ENCODE data around the gene PLEKHB1. TPM values are rescaled to one million over a fixed set of nuclear protein-coding genes. Genes with fewer than 3 reads are reported as not detected.

The PLEKHB1 gene
- total RNA-seq, 2 experiments from 2014 or later = 11.4 to 12.8 TPM

- CTCF ChIA-PET = interaction anchor here (0.6 to 5.5 kb wide), 2 partner anchors 10 to 170 kb away, joined by 3 to 48 read pairs; no protein-coding TSS in a partner anchor
- Mint-ChIP-seq H3K36me3 (ENCODE audit: low read depth) (no peaks in the 10 kb centered on the region), H3K27me3 (ENCODE audit: low read depth) (no peaks in the 10 kb centered on the region), H3K9me3 (no peaks in the 10 kb centered on the region), H3K4me1 (ENCODE audit: low read depth) (peaks cover 18% of the 10 kb centered on the region), H3K27ac (no peak overlapping the region), H3K4me3 (no peak overlapping the region)
- no peak for DNase-seq
- intact Hi-C loops (cut with micrococcal nuclease) = no loop called here
These were observed 4.0 kb downstream of the PLEKHB1 start for GRCh38 chr11:73650400-73650799.

GRCh38 chr11:73651252-73651651, 4.9 kb downstream of the PLEKHB1 start:
- CTCF ChIA-PET = interaction anchor here (0.7 to 1.5 kb wide), 2 partner anchors 10 to 46 kb away, joined by 3 to 8 read pairs; no protein-coding TSS in a partner anchor
- H3K27me3 Mint-ChIP-seq (ENCODE audit: low read depth) = no peaks in the 10 kb centered on the region
- H3K36me3 Mint-ChIP-seq (ENCODE audit: low read depth) = no peaks in the 10 kb centered on the region
- H3K9me3 Mint-ChIP-seq = no peaks in the 10 kb centered on the region
- intact Hi-C loops (cut with micrococcal nuclease) = no loop called here
- no peak overlapping the region for H3K4me3 Mint-ChIP-seq
- no peak overlapping the region for H3K27ac Mint-ChIP-seq
- DNase-seq = no peak
- H3K4me1 Mint-ChIP-seq (ENCODE audit: low read depth) = peaks cover 18% of the 10 kb centered on the region

- DNase-seq = no peak
- Mint-ChIP-seq H3K9me3 (no peaks in the 10 kb centered on the region), H3K36me3 (ENCODE audit: low read depth) (no peaks in the 10 kb centered on the region), H3K27me3 (ENCODE audit: low read depth) (no peaks in the 10 kb centered on the region), H3K27ac (no peak overlapping the region), H3K4me3 (no peak overlapping the region), H3K4me1 (ENCODE audit: low read depth) (peaks cover 17% of the 10 kb centered on the region)
- intact Hi-C loops (cut with micrococcal nuclease) = no loop called here
- CTCF ChIA-PET = interaction anchor here (1.5 to 1.8 kb wide), 2 partner anchors 10 to 26 kb away, joined by 7 to 8 read pairs; no protein-coding TSS in a partner anchor
These were observed 5.3 kb downstream of the PLEKHB1 start for GRCh38 chr11:73651661-73652045.

- H3K27ac Mint-ChIP-seq = no peak overlapping the region
- no peaks in the 10 kb centered on the region for H3K9me3 Mint-ChIP-seq
- no peak for DNase-seq
- no peaks in the 10 kb centered on the region for H3K36me3 Mint-ChIP-seq (ENCODE audit: low read depth)
- CTCF ChIA-PET = interaction anchor here (1.5 to 1.8 kb wide), 2 partner anchors 9 to 26 kb away, joined by 7 to 8 read pairs; no protein-coding TSS in a partner anchor
- no peak overlapping the region for H3K4me3 Mint-ChIP-seq
- peaks cover 12% of the 10 kb centered on the region for H3K4me1 Mint-ChIP-seq (ENCODE audit: low read depth)
- H3K27me3 Mint-ChIP-seq (ENCODE audit: low read depth) = no peaks in the 10 kb centered on the region
- intact Hi-C loops (cut with micrococcal nuclease) = no loop called here
These were observed 5.8 kb downstream of the PLEKHB1 start for GRCh38 chr11:73652046-73652730.

GRCh38 chr11:73652856-73653559, 6.6 kb downstream of the PLEKHB1 start:
- no peak overlapping the region for H3K27ac Mint-ChIP-seq

GRCh38 chr11:73653996-73654395, 7.6 kb downstream of the PLEKHB1 start:
- DNase-seq = no peak
- intact Hi-C loops (cut with micrococcal nuclease) = no loop called here
- no peak overlapping the region for H3K27ac Mint-ChIP-seq
- no peak overlapping the region for H3K4me3 Mint-ChIP-seq
- H3K36me3 Mint-ChIP-seq (ENCODE audit: low read depth) = no peaks in the 10 kb centered on the region
- H3K4me1 Mint-ChIP-seq (ENCODE audit: low read depth) = no peaks in the 10 kb centered on the region
- H3K27me3 Mint-ChIP-seq (ENCODE audit: low read depth) = no peaks in the 10 kb centered on the region
- CTCF ChIA-PET = interaction anchor here (1.4 kb wide), 1 partner anchor 28 kb away, joined by 4 read pairs; no protein-coding TSS in a partner anchor
- no peaks in the 10 kb centered on the region for H3K9me3 Mint-ChIP-seq

More at GRCh38 chr11:73652856-73653559, 6.6 kb downstream of the PLEKHB1 start:
- CTCF ChIA-PET = interaction anchor here (1.8 kb wide), 1 partner anchor 27 kb away, joined by 7 read pairs; no protein-coding TSS in a partner anchor
- no peaks in the 10 kb centered on the region for H3K9me3 Mint-ChIP-seq
- intact Hi-C loops (cut with micrococcal nuclease) = no loop called here
- H3K36me3 Mint-ChIP-seq (ENCODE audit: low read depth) = no peaks in the 10 kb centered on the region
- H3K27me3 Mint-ChIP-seq (ENCODE audit: low read depth) = no peaks in the 10 kb centered on the region
- no peak overlapping the region for H3K4me3 Mint-ChIP-seq
- peaks cover 5% of the 10 kb centered on the region for H3K4me1 Mint-ChIP-seq (ENCODE audit: low read depth)
- DNase-seq = no peak

GRCh38 chr11:73654482-73655021, 8.2 kb downstream of the PLEKHB1 start:
- H3K27me3 Mint-ChIP-seq (ENCODE audit: low read depth) = no peaks in the 10 kb centered on the region
- DNase-seq = no peak
- H3K27ac Mint-ChIP-seq = no peak overlapping the region
- no peaks in the 10 kb centered on the region for H3K9me3 Mint-ChIP-seq
- H3K4me1 Mint-ChIP-seq (ENCODE audit: low read depth) = no peaks in the 10 kb centered on the region
- CTCF ChIA-PET = interaction anchor here (1.4 kb wide), 1 partner anchor 29 kb away, joined by 4 read pairs; no protein-coding TSS in a partner anchor
- no peak overlapping the region for H3K4me3 Mint-ChIP-seq
- intact Hi-C loops (cut with micrococcal nuclease) = no loop called here
- H3K36me3 Mint-ChIP-seq (ENCODE audit: low read depth) = no peaks in the 10 kb centered on the region

GRCh38 chr11:73655686-73656085, 9.3 kb downstream of the PLEKHB1 start:
- DNase-seq = no peak
- H3K27me3 Mint-ChIP-seq (ENCODE audit: low read depth) = no peaks in the 10 kb centered on the region
- H3K36me3 Mint-ChIP-seq (ENCODE audit: low read depth) = no peaks in the 10 kb centered on the region
- intact Hi-C loops (cut with micrococcal nuclease) = no loop called here
- no peak overlapping the region for H3K4me3 Mint-ChIP-seq
- CTCF ChIA-PET = no interaction called here
- no peaks in the 10 kb centered on the region for H3K9me3 Mint-ChIP-seq
- no peak overlapping the region for H3K27ac Mint-ChIP-seq
- no peaks in the 10 kb centered on the region for H3K4me1 Mint-ChIP-seq (ENCODE audit: low read depth)

- Mint-ChIP-seq H3K4me1 (ENCODE audit: low read depth) (no peaks in the 10 kb centered on the region), H3K9me3 (no peaks in the 10 kb centered on the region), H3K27ac (no peak overlapping the region), H3K27me3 (ENCODE audit: low read depth) (no peaks in the 10 kb centered on the region), H3K4me3 (no peak overlapping the region), H3K36me3 (ENCODE audit: low read depth) (no peaks in the 10 kb centered on the region)
- CTCF ChIA-PET = interaction anchor here (0.6 to 7.5 kb wide), 2 partner anchors 8 to 30 kb away, joined by 3 to 220 read pairs; no protein-coding TSS in a partner anchor
- intact Hi-C loops (cut with micrococcal nuclease) = no loop called here
- no peak for DNase-seq
These were observed 10.6 kb downstream of the PLEKHB1 start for GRCh38 chr11:73656985-73657384.

GRCh38 chr11:73659961-73660360, 13.6 kb downstream of the PLEKHB1 start:
- CTCF ChIA-PET = interaction anchor here (0.6 to 7.5 kb wide), 21 partner anchors 9 to 353 kb away, joined by 3 to 220 read pairs (median 6); partner anchors contain the start of gene PLEKHB1
- DNase-seq = no peak
- no peak overlapping the region for H3K4me3 Mint-ChIP-seq

GRCh38 chr11:73660497-73661034, 14.2 kb downstream of the PLEKHB1 start:
- intact Hi-C loops (cut with micrococcal nuclease) = loop anchor here (1.0 to 2.0 kb wide), 5 partner anchors 35 to 354 kb away; partner anchors contain the start of gene RELT
- H3K27me3 Mint-ChIP-seq (ENCODE audit: low read depth) = no peaks in the 10 kb centered on the region
- H3K36me3 Mint-ChIP-seq (ENCODE audit: low read depth) = no peaks in the 10 kb centered on the region
- no peaks in the 10 kb centered on the region for H3K9me3 Mint-ChIP-seq
- peaks cover 6% of the 10 kb centered on the region for H3K4me1 Mint-ChIP-seq (ENCODE audit: low read depth)
- DNase-seq = no peak
- no peak overlapping the region for H3K27ac Mint-ChIP-seq
- CTCF ChIA-PET = interaction anchor here (0.6 to 7.5 kb wide), 32 partner anchors 9 to 353 kb away, joined by 3 to 220 read pairs (median 6); partner anchors contain the start of gene PLEKHB1
- H3K4me3 Mint-ChIP-seq = peak overlapping the region; percentile 8

More at GRCh38 chr11:73659961-73660360, 13.6 kb downstream of the PLEKHB1 start:
- Mint-ChIP-seq H3K27me3 (ENCODE audit: low read depth) (no peaks in the 10 kb centered on the region), H3K4me1 (ENCODE audit: low read depth) (peaks cover 6% of the 10 kb centered on the region), H3K27ac (no peak overlapping the region), H3K36me3 (ENCODE audit: low read depth) (no peaks in the 10 kb centered on the region), H3K9me3 (no peaks in the 10 kb centered on the region)
- intact Hi-C loops (cut with micrococcal nuclease) = loop anchor here (2.0 kb wide), 1 partner anchor 353 kb away; no protein-coding TSS in a partner anchor

All from activated naive CD4-positive, alpha-beta T cell treated with anti-CD3 and anti-CD28 coated beads for 36 hours (primary cell).